ENCODE measurements around the gene AURKA.

- no peak for TF ChIP-seq CHD2 (IDR thresholded peaks at IDR 0.05; ENCODE audit: low read length, partially characterized antibody)
- peak; percentile 44; the same call in 1 of the 2 replicates for TF ChIP-seq PBX3 (IDR thresholded peaks at IDR 0.05)
- no peak for TF ChIP-seq CTCF (IDR thresholded peaks at IDR 0.05)
- TF ChIP-seq POLR2AphosphoS5 (IDR thresholded peaks at IDR 0.05; ENCODE audit: low read depth, low read length) = no peak
- TF ChIP-seq MEF2A (IDR thresholded peaks at IDR 0.05; ENCODE audit: borderline replicate concordance, low read depth) = no peak
- TF ChIP-seq FOXM1 (IDR thresholded peaks at IDR 0.05; ENCODE audit: low read depth) = no peak
- TF ChIP-seq SIN3A (IDR thresholded peaks at IDR 0.05; ENCODE audit: borderline replicate concordance, low read depth, low read length) = no peak
- no peak for TF ChIP-seq NRF1 (IDR thresholded peaks at IDR 0.05; ENCODE audit: low read depth, low read length)
Measured at GRCh38 chr20:56373942-56374341, 18.1 kb downstream of the AURKA start.

All from SK-N-SH (cell line).